DMS79 (cell line): ENCODE data around the gene SRCAP.
A peak's percentile ranks its signal among the peaks of the same experiment; 100 is the strongest.

Experiments
- DNase-seq: peaks from one replicate; lab custom pipeline; 2025; lab: John Stamatoyannopoulos, UW

The SRCAP gene

GRCh38 chr16:30698816-30699614 lies at the start of gene SRCAP:
SRCAP (plus strand) TSS chr16:30699171; CDS start chr16:30700825, 1,654 bp downstream.
- DNase-seq = peak; percentile 46

GRCh38 chr16:30649725-30650368 lies 49.1 kb upstream of the SRCAP start:
- DNase-seq = no peak

- peak; percentile 99 for DNase-seq
Observed at GRCh38 chr16:30650369-30651123, 48.4 kb upstream of the SRCAP start, which contains the start of gene PRR14. PRR14 (plus strand) TSS chr16:30650960; CDS start chr16:30651646, 686 bp downstream.

- DNase-seq = no peak
Observed at GRCh38 chr16:30651124-30652004, 47.6 kb upstream of the SRCAP start.

GRCh38 chr16:30652005-30652296 lies 47.0 kb upstream of the SRCAP start:
- no peak for DNase-seq

GRCh38 chr16:30652718-30653117 lies 46.3 kb upstream of the SRCAP start:
- DNase-seq = no peak

- DNase-seq = no peak
Observed at GRCh38 chr16:30654856-30655255, 44.1 kb upstream of the SRCAP start.

- DNase-seq = no peak
Observed at GRCh38 chr16:30655815-30656347, 43.1 kb upstream of the SRCAP start.

GRCh38 chr16:30656388-30656787 lies 42.6 kb upstream of the SRCAP start:
- no peak for DNase-seq

GRCh38 chr16:30656974-30657865 lies 41.8 kb upstream of the SRCAP start:
- peak; percentile 64 for DNase-seq

- peak; percentile 100 for DNase-seq
Observed at GRCh38 chr16:30657866-30658730, 40.9 kb upstream of the SRCAP start, which contains the start of gene FBRS. FBRS (plus strand) TSS chr16:30658431; CDS start chr16:30659519, 1,088 bp downstream.

GRCh38 chr16:30658731-30659506 lies 40.1 kb upstream of the SRCAP start:
- DNase-seq = peak; percentile 94

- no peak for DNase-seq
Observed at GRCh38 chr16:30659507-30660423, 39.2 kb upstream of the SRCAP start.

- no peak for DNase-seq
Observed at GRCh38 chr16:30660424-30661261, 38.3 kb upstream of the SRCAP start.

- no peak for DNase-seq
Observed at GRCh38 chr16:30662449-30662848, 36.5 kb upstream of the SRCAP start.

- no peak for DNase-seq
Observed at GRCh38 chr16:30663038-30663437, 35.9 kb upstream of the SRCAP start.

- no peak for DNase-seq
Observed at GRCh38 chr16:30663820-30664219, 35.2 kb upstream of the SRCAP start.
